ENCODE measurements around the gene IRX4.

The IRX4 gene

GRCh38 chr5:1880377-1881025 lies 2.2 kb downstream of the IRX4 start:
- no peak overlapping the region for H3K9ac ChIP-seq (ENCODE audit: low read depth, low read length)
- H3K4me3 ChIP-seq (ENCODE audit: low read depth, low read length) = peak overlapping the region; percentile 26
- no peaks in the 10 kb centered on the region for H3K36me3 ChIP-seq (ENCODE audit: control insufficient read depth, insufficient read depth, low read length)
- H3K4me1 ChIP-seq (ENCODE audit: control insufficient read depth, insufficient read depth, low read length) = peaks cover 6% of the 10 kb centered on the region
- peaks cover 90% of the 10 kb centered on the region for H3K27me3 ChIP-seq (ENCODE audit: control insufficient read depth, insufficient read depth, low read length)
- no peaks in the 10 kb centered on the region for H3K9me3 ChIP-seq (ENCODE audit: control insufficient read depth, insufficient read depth, low read length)

GRCh38 chr5:1879292-1880263 lies 3.1 kb downstream of the IRX4 start:
- H3K4me1 ChIP-seq (ENCODE audit: control insufficient read depth, insufficient read depth, low read length) = peaks cover 6% of the 10 kb centered on the region
- no peaks in the 10 kb centered on the region for H3K9me3 ChIP-seq (ENCODE audit: control insufficient read depth, insufficient read depth, low read length)
- H3K27me3 ChIP-seq (ENCODE audit: control insufficient read depth, insufficient read depth, low read length) = peaks cover 88% of the 10 kb centered on the region
- H3K4me3 ChIP-seq (ENCODE audit: low read depth, low read length) = peak overlapping the region; percentile 26
- H3K9ac ChIP-seq (ENCODE audit: low read depth, low read length) = no peak overlapping the region
- no peaks in the 10 kb centered on the region for H3K36me3 ChIP-seq (ENCODE audit: control insufficient read depth, insufficient read depth, low read length)

GRCh38 chr5:1878050-1878849 lies 4.5 kb downstream of the IRX4 start:
- Histone ChIP-seq H3K4me1 (ENCODE audit: control insufficient read depth, insufficient read depth, low read length) (peaks cover 8% of the 10 kb centered on the region), H3K9me3 (ENCODE audit: control insufficient read depth, insufficient read depth, low read length) (no peaks in the 10 kb centered on the region), H3K36me3 (ENCODE audit: control insufficient read depth, insufficient read depth, low read length) (no peaks in the 10 kb centered on the region), H3K4me3 (ENCODE audit: low read depth, low read length) (peak overlapping the region; percentile 26), H3K9ac (ENCODE audit: low read depth, low read length) (no peak overlapping the region), H3K27me3 (ENCODE audit: control insufficient read depth, insufficient read depth, low read length) (peaks cover 88% of the 10 kb centered on the region)

- no peak overlapping the region for H3K9ac ChIP-seq (ENCODE audit: low read depth, low read length)
- H3K4me3 ChIP-seq (ENCODE audit: low read depth, low read length) = peak overlapping the region; percentile 22
- H3K36me3 ChIP-seq (ENCODE audit: control insufficient read depth, insufficient read depth, low read length) = no peaks in the 10 kb centered on the region
- peaks cover 8% of the 10 kb centered on the region for H3K4me1 ChIP-seq (ENCODE audit: control insufficient read depth, insufficient read depth, low read length)
- no peaks in the 10 kb centered on the region for H3K9me3 ChIP-seq (ENCODE audit: control insufficient read depth, insufficient read depth, low read length)
- H3K27me3 ChIP-seq (ENCODE audit: control insufficient read depth, insufficient read depth, low read length) = peaks cover 89% of the 10 kb centered on the region
Measured at GRCh38 chr5:1877103-1878049, 5.3 kb downstream of the IRX4 start.

GRCh38 chr5:1876660-1877064 lies 6.1 kb downstream of the IRX4 start:
- Histone ChIP-seq H3K9me3 (ENCODE audit: control insufficient read depth, insufficient read depth, low read length) (no peaks in the 10 kb centered on the region), H3K4me1 (ENCODE audit: control insufficient read depth, insufficient read depth, low read length) (peaks cover 8% of the 10 kb centered on the region), H3K36me3 (ENCODE audit: control insufficient read depth, insufficient read depth, low read length) (no peaks in the 10 kb centered on the region), H3K9ac (ENCODE audit: low read depth, low read length) (no peak overlapping the region), H3K27me3 (ENCODE audit: control insufficient read depth, insufficient read depth, low read length) (peaks cover 84% of the 10 kb centered on the region), H3K4me3 (ENCODE audit: low read depth, low read length) (peak overlapping the region; percentile 22)

GRCh38 chr5:1875843-1876659 lies 6.7 kb downstream of the IRX4 start:
- Histone ChIP-seq H3K4me1 (ENCODE audit: control insufficient read depth, insufficient read depth, low read length) (peaks cover 8% of the 10 kb centered on the region), H3K9ac (ENCODE audit: low read depth, low read length) (no peak overlapping the region), H3K36me3 (ENCODE audit: control insufficient read depth, insufficient read depth, low read length) (no peaks in the 10 kb centered on the region), H3K4me3 (ENCODE audit: low read depth, low read length) (peak overlapping the region; percentile 32), H3K27me3 (ENCODE audit: control insufficient read depth, insufficient read depth, low read length) (peaks cover 85% of the 10 kb centered on the region), H3K9me3 (ENCODE audit: control insufficient read depth, insufficient read depth, low read length) (no peaks in the 10 kb centered on the region)

- H3K4me1 ChIP-seq (ENCODE audit: control insufficient read depth, insufficient read depth, low read length) = peaks cover 8% of the 10 kb centered on the region
- peak overlapping the region; percentile 32 for H3K4me3 ChIP-seq (ENCODE audit: low read depth, low read length)
- H3K36me3 ChIP-seq (ENCODE audit: control insufficient read depth, insufficient read depth, low read length) = no peaks in the 10 kb centered on the region
- peaks cover 80% of the 10 kb centered on the region for H3K27me3 ChIP-seq (ENCODE audit: control insufficient read depth, insufficient read depth, low read length)
- no peak overlapping the region for H3K9ac ChIP-seq (ENCODE audit: low read depth, low read length)
- H3K9me3 ChIP-seq (ENCODE audit: control insufficient read depth, insufficient read depth, low read length) = no peaks in the 10 kb centered on the region
Measured at GRCh38 chr5:1875281-1875842, 7.4 kb downstream of the IRX4 start.

- Histone ChIP-seq H3K4me1 (ENCODE audit: control insufficient read depth, insufficient read depth, low read length) (peaks cover 8% of the 10 kb centered on the region), H3K4me3 (ENCODE audit: low read depth, low read length) (peak overlapping the region; percentile 35), H3K27me3 (ENCODE audit: control insufficient read depth, insufficient read depth, low read length) (peaks cover 78% of the 10 kb centered on the region), H3K9me3 (ENCODE audit: control insufficient read depth, insufficient read depth, low read length) (no peaks in the 10 kb centered on the region), H3K36me3 (ENCODE audit: control insufficient read depth, insufficient read depth, low read length) (no peaks in the 10 kb centered on the region), H3K9ac (ENCODE audit: low read depth, low read length) (no peak overlapping the region)
Measured at GRCh38 chr5:1874771-1875220, 7.9 kb downstream of the IRX4 start.

- Histone ChIP-seq H3K36me3 (ENCODE audit: control insufficient read depth, insufficient read depth, low read length) (no peaks in the 10 kb centered on the region), H3K27me3 (ENCODE audit: control insufficient read depth, insufficient read depth, low read length) (peaks cover 76% of the 10 kb centered on the region), H3K9me3 (ENCODE audit: control insufficient read depth, insufficient read depth, low read length) (no peaks in the 10 kb centered on the region), H3K4me1 (ENCODE audit: control insufficient read depth, insufficient read depth, low read length) (peaks cover 8% of the 10 kb centered on the region), H3K9ac (ENCODE audit: low read depth, low read length) (no peak overlapping the region), H3K4me3 (ENCODE audit: low read depth, low read length) (no peak overlapping the region)
Measured at GRCh38 chr5:1874348-1874747, 8.4 kb downstream of the IRX4 start.
